Measurements from ENCODE around the gene PARD3B. TPM values are rescaled to one million over a fixed set of nuclear protein-coding genes. Genes with fewer than 3 reads are reported as not detected.

The PARD3B gene
- total RNA-seq, 3 donors from 2014 or later, result 0.18 to 0.48 (median 0.27) TPM

DNA sequence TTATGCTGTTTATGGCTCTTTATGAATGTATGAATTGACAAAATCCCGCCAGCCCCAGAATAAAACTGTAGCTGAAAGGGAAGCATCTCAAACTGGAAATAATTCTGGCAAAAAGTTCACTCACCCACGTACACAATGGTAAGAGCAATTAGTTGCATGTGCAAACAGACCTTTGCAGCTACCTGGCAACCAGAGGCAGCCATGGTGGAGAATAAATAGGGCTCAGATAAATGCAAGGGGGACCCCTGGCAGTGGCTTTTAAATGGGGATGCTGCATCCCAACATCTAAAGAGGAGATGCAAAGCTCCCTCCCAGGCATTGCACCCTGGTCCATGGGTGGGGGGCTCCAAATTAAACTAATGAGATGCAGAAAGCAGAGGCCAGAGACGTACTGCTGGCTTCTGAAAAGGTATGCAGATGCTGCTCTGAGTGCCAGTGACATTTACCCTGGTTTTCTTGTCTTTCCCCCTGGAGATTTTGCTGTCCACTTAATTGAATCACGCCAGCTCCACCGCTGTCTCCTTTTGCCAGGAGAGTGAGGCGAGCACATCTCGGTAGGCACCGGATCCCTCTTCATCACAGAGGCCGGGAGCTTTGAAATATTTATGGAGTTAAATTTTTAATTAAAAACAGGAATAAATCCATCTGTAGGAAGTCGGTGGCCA lies 1010.4 kb downstream of the PARD3B start:
- peaks cover 2% of the 10 kb centered on the region for H3K27me3 Mint-ChIP-seq (ENCODE audit: low read depth)
- no peaks in the 10 kb centered on the region for H3K4me1 Mint-ChIP-seq (ENCODE audit: low read depth)
- H3K9me3 Mint-ChIP-seq, result no peaks in the 10 kb centered on the region
- H3K4me3 Mint-ChIP-seq, result no peak overlapping the region
- no peaks in the 10 kb centered on the region for H3K36me3 Mint-ChIP-seq (ENCODE audit: insufficient read depth)
- DNase-seq (no peak), ATAC-seq (no peak)

DNA sequence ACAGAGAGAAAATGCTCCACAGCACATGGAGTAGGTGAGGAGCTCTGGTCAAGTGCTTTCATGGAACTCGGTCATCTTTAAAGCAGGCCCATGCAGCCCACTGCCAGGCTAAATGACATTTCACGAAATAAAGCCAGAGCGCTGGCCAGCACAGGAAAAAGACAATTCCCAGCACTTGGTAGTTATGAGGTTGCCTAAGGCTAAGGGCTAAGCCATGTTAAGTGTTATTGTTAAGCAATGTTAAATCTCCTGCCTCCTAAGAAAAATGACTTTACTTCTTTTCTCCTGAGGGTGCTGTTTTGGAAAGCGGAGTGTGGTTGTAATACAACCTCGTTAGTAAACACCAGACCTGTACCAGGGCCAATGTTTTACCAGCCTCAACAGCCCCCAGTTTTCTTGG lies 1011.1 kb downstream of the PARD3B start:
- DNase-seq (no peak), ATAC-seq (no peak)
- no peaks in the 10 kb centered on the region for H3K4me1 Mint-ChIP-seq (ENCODE audit: low read depth)
- no peak overlapping the region for H3K4me3 Mint-ChIP-seq
- H3K27me3 Mint-ChIP-seq (ENCODE audit: low read depth), result peaks cover 2% of the 10 kb centered on the region
- no peaks in the 10 kb centered on the region for H3K36me3 Mint-ChIP-seq (ENCODE audit: insufficient read depth)
- H3K9me3 Mint-ChIP-seq, result no peaks in the 10 kb centered on the region

DNA sequence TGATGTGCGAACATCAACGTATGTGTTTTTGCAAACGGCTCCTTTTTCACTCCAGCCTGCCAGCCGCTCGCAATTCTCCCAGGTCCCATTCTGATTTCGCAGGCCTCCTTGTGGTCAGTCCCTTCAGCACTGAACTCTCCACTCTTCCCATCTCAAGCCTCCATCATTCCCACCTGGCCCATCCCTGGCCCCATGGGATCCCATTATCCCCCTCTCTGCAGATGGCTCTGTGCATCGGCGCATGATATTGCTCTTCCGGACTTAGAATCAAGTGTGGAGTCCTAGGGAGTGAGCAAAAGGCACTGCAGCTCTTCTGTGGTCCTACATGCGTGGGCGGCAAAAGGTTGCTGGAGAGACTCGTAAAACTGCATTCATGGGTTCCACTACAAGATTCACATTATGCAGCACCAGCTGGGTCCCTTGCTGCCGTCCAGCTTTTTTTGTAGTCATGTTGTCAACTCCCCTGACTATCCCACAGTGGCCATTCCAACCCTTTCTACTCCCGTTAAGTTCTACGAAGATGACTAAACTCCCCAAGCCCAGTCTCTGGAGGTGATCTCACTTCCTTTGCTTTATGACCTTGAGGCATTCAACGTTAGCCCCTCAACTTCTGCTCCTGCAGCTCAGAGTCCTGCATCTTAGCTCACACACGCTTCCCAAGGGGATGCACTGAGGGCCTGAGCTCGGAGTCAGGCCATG lies 1011.7 kb downstream of the PARD3B start:
- Mint-ChIP-seq H3K27me3 (ENCODE audit: low read depth) (peaks cover 1% of the 10 kb centered on the region), H3K4me1 (ENCODE audit: low read depth) (no peaks in the 10 kb centered on the region), H3K4me3 (no peak overlapping the region), H3K9me3 (no peaks in the 10 kb centered on the region), H3K36me3 (ENCODE audit: insufficient read depth) (no peaks in the 10 kb centered on the region)
- ATAC-seq, result no peak
- no peak for DNase-seq

DNA sequence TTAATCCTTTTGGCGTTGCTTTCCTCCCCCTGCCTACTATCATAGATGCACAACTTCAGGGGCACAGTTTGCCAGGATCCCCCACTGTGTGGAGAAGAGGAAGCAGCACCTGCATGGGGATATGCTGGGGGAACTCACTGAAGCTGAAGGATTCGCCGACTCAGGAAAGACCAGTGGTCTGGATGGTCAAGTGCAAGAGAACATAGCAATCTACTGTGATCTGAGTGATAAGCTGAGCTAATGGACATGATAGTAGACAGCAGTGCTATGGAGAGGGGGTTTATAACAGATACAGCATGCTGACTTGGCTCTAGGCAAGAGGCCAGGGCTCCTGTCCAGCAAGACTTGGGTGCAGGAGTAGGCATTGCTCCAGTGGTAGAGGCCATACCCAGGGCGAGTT lies 1012.6 kb downstream of the PARD3B start:
- ATAC-seq (no peak), DNase-seq (no peak)
- Mint-ChIP-seq H3K36me3 (ENCODE audit: insufficient read depth) (no peaks in the 10 kb centered on the region), H3K4me1 (ENCODE audit: low read depth) (no peaks in the 10 kb centered on the region), H3K4me3 (no peak overlapping the region), H3K9me3 (no peaks in the 10 kb centered on the region), H3K27me3 (ENCODE audit: low read depth) (no peaks in the 10 kb centered on the region)

DNA sequence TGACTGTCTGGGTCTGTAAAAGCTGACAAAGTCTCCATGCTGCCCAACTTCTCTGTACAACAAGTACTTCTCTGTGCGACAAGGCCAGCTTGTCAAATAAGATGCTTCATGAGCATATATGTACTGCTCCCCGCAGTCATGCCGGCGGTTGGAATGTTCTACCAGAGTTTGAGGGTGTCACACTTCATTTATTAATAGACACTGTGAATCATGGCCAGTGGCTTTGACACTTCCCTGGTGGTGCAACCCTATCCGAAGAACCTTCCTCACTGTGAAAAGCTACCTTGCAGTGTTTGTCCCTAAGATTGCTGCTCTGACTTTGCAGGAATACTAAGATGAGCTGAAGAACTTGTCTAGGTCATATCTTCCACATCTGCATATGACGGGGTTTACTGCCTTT lies 1016.2 kb downstream of the PARD3B start:
- Mint-ChIP-seq H3K4me1 (ENCODE audit: low read depth) (no peaks in the 10 kb centered on the region), H3K4me3 (no peak overlapping the region), H3K9me3 (no peaks in the 10 kb centered on the region), H3K27me3 (ENCODE audit: low read depth) (no peaks in the 10 kb centered on the region), H3K36me3 (ENCODE audit: insufficient read depth) (no peaks in the 10 kb centered on the region)
- DNase-seq (no peak), ATAC-seq (no peak)

DNA sequence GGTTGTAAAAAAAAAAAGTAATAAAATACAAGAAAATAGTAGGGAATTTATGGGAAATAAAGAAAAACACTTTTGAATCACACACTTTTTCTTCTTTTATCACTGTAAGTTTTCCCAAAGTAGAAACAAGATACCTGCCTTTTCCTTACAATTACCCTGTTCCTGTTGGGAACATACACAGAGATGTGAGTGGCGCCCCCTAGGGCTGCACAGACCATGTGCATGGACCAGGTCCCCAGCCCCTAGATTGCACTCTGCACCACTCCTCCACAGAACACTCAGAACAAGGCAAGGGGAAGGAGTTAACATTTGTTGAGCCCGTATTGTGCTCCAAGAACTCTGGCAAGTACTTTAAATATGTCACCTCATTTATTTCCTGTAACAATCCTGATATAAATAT lies 1018.4 kb downstream of the PARD3B start:
- H3K27me3 Mint-ChIP-seq (ENCODE audit: low read depth), result no peaks in the 10 kb centered on the region
- H3K36me3 Mint-ChIP-seq (ENCODE audit: insufficient read depth), result no peaks in the 10 kb centered on the region
- no peak overlapping the region for H3K4me3 Mint-ChIP-seq
- DNase-seq, result no peak
- H3K9me3 Mint-ChIP-seq, result no peaks in the 10 kb centered on the region
- H3K4me1 Mint-ChIP-seq (ENCODE audit: low read depth), result no peaks in the 10 kb centered on the region
- ATAC-seq, result no peak

DNA sequence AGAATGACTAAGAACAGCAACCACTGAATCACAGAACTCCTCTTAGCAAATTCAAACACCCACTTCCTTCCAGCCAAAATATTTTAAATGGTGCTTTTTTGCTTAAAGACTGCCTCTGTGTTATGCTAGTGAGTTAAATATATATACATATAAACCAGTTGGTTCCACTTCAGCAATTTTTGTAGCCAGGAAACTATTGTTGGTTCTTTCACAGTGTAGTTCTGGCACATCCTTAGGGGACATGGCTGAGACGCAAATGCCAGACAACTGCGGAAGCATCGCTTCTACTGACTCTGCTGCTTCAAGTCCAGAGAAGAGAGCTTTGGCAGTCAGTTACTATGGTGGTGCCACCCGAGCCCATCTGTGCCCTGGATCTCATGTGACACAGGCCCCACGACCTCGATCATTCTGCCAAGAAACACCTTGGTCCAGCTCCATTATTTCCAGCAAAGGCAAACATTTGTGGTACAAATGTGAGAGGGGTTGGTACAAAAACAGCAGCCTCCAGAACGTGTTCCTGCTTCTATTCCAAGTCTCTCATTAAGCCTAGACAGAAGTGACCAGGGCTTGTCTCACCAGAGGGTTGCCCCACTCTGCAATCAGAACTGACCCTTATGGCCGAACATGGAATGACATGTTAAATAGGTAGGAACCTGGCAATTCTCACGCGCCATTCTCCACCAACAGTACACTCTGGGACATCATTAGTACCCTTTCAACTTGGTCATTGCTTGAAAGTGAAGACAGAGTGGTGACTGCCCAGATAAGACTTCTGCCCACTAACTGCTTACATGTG lies 1019.3 kb downstream of the PARD3B start:
- Mint-ChIP-seq H3K36me3 (ENCODE audit: insufficient read depth) (no peaks in the 10 kb centered on the region), H3K27me3 (ENCODE audit: low read depth) (no peaks in the 10 kb centered on the region), H3K4me3 (no peak overlapping the region), H3K9me3 (no peaks in the 10 kb centered on the region), H3K4me1 (ENCODE audit: low read depth) (no peaks in the 10 kb centered on the region)
- no peak for ATAC-seq
- no peak for DNase-seq

DNA sequence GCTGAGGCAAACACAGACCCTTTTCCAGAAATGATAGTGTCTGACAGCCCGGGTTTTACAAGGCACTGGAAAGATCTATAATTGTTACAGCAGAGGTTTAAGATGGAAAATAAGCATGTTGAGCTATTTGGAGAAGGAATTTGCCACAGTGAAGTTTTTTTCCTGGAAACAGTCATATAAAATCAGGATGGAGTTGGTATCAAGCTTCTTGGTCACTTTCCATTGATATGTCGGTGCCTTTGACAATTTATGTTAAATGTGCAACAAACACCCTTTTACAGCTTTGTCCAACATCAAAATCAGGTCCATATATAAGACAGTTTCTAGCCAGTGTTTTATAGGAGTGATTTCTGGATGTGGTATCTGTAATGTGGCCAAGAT lies 1019.9 kb downstream of the PARD3B start:
- Mint-ChIP-seq H3K4me3 (no peak overlapping the region), H3K4me1 (ENCODE audit: low read depth) (no peaks in the 10 kb centered on the region), H3K36me3 (ENCODE audit: insufficient read depth) (no peaks in the 10 kb centered on the region), H3K27me3 (ENCODE audit: low read depth) (no peaks in the 10 kb centered on the region), H3K9me3 (no peaks in the 10 kb centered on the region)
- DNase-seq (no peak), ATAC-seq (no peak)

DNA sequence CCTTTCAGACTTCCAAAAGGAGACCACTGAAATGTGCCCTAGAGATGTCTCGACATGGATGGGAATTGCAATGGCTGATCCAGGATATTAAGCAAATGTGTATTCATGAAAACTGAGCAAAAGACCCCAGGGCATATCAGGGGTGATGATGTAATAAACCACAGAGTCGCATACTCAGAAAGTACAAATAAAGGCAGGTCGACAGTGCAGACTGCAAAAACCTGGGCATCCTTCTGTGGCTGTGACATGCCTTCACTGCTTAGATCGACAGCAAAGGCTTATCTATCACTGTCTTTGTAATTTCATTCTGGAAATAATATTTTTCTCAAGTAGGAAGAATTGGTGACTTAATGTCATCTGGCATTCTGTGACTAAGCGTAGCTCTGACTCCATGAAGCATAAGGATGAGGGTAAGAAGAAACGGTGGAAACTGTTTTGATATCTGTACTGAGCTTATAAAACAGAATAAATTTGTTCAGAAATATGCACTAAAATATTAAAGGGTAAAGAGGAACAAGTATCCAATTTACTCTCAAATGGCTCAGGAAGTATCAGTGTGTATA lies 1021.4 kb downstream of the PARD3B start:
- no peaks in the 10 kb centered on the region for H3K36me3 Mint-ChIP-seq (ENCODE audit: insufficient read depth)
- H3K9me3 Mint-ChIP-seq, result no peaks in the 10 kb centered on the region
- H3K4me1 Mint-ChIP-seq (ENCODE audit: low read depth), result no peaks in the 10 kb centered on the region
- H3K4me3 Mint-ChIP-seq, result no peak overlapping the region
- H3K27me3 Mint-ChIP-seq (ENCODE audit: low read depth), result no peaks in the 10 kb centered on the region
- no peak for ATAC-seq
- no peak for DNase-seq

DNA sequence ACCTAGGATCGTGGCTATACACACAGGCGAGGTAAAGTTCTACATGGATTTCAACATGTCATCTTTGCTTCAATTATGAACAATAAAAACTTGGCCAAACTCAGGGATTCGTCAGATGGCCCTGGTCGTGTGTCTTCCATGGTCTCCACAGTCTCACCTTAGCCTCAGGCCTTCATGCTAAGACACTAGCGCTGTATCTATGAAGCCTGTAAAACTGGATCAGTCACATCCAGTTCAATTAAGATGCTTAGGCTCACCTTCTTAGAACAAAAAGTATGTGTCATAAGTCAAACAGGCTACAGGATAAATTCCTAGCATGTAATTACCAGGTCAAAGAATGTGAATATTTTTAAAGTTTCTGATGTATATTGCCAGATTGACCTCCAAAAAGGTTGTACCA lies 1023.3 kb downstream of the PARD3B start:
- Mint-ChIP-seq H3K36me3 (ENCODE audit: insufficient read depth) (no peaks in the 10 kb centered on the region), H3K9me3 (no peaks in the 10 kb centered on the region), H3K4me1 (ENCODE audit: low read depth) (no peaks in the 10 kb centered on the region), H3K27me3 (ENCODE audit: low read depth) (no peaks in the 10 kb centered on the region), H3K4me3 (no peak overlapping the region)
- no peak for DNase-seq
- no peak for ATAC-seq

DNA sequence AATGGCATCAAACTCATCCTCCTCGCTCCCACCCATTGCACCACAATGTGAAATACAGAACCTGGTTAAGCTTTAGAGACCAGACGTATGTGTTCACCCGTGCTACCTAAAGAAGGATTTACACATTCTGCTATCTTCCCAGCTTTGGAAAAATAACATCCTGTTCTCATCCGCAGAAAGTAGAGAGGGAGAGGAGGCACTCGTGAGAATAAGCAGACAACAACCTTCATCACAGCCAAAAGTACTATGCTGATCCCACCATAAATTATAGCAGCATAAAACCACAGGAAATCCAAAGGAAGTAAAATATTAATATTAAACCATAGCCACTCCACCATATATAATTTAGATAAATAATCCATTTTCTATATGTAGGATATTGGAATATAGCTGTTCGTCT lies 1025.4 kb downstream of the PARD3B start:
- Mint-ChIP-seq H3K27me3 (ENCODE audit: low read depth) (no peaks in the 10 kb centered on the region), H3K36me3 (ENCODE audit: insufficient read depth) (no peaks in the 10 kb centered on the region), H3K4me3 (no peak overlapping the region), H3K4me1 (ENCODE audit: low read depth) (no peaks in the 10 kb centered on the region), H3K9me3 (peaks cover 5% of the 10 kb centered on the region)
- ATAC-seq, result no peak
- no peak for DNase-seq

DNA sequence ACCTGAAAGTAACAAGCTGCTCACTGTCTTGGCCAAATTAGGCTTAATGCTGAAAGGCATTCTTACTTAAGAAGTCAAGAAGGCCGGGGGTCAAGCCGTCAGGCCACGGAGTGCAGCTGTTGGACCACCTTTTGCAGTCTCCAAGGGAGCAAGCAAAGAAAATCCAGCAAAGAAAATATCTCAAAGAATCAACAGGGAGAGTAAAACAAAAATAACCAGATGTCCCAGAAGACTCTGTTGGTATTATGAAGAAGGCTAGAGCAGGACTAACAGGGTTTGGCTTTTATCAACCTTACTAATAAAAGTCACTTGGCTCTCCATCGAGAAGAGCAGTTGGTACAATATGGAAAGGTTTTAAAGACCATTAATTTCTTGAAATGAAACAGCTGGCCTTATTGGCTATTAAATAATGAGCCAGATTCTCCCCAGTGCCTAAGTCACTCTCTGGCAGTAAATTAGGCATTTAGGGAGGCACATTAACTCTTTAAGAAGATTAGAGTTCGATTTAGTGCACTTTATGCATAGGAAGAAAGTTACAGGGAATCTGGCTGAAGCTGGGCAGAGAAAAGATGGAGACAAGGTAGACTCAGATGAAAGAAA lies 1026.2 kb downstream of the PARD3B start:
- DNase-seq, result no peak
- H3K4me3 Mint-ChIP-seq, result no peak overlapping the region
- H3K9me3 Mint-ChIP-seq, result peaks cover 10% of the 10 kb centered on the region
- H3K36me3 Mint-ChIP-seq (ENCODE audit: insufficient read depth), result no peaks in the 10 kb centered on the region
- H3K4me1 Mint-ChIP-seq (ENCODE audit: low read depth), result no peaks in the 10 kb centered on the region
- no peaks in the 10 kb centered on the region for H3K27me3 Mint-ChIP-seq (ENCODE audit: low read depth)
- ATAC-seq, result no peak

DNA sequence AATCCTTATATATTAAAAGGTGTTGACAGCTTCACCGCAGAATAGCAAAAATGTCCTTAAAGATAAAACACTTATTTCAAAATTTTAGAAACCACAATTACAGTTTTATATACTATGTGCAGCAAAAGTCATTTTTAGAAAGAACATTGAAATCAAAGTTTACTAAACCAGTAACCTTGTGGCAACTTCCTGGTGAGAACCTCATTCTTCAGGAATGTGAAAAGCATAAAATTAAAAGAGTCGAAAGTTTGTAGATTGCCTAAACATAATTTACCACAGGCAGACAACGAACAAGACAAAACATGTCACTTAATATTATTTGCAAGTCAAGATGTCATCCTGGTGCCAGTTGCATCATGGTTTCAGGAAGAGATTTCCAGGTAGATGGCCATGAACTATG lies 1028.7 kb downstream of the PARD3B start:
- no peak overlapping the region for H3K4me3 Mint-ChIP-seq
- no peaks in the 10 kb centered on the region for H3K36me3 Mint-ChIP-seq (ENCODE audit: insufficient read depth)
- H3K4me1 Mint-ChIP-seq (ENCODE audit: low read depth), result no peaks in the 10 kb centered on the region
- H3K27me3 Mint-ChIP-seq (ENCODE audit: low read depth), result no peaks in the 10 kb centered on the region
- no peak for ATAC-seq
- H3K9me3 Mint-ChIP-seq, result peaks cover 18% of the 10 kb centered on the region
- no peak for DNase-seq

DNA sequence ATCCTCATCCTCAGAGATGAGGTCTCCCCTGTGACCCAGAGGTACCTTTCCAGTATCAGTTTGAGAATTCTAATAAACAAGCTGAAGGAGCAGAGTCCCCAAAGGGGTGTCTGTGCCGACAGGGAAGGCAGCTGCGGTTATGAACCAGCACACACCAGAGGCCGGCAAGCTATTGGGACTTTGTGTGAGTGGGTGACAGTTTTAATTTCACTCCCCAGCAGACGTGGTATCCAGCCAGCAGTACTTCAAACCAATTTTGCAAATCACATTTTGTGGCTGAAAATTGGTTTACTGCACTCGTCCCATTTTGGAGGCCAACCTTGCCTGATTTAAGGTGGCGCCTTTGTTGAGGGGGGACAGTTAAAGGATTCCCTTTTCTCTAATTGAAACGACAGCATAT lies 1034.1 kb downstream of the PARD3B start:
- no peak for ATAC-seq
- peaks cover 18% of the 10 kb centered on the region for H3K9me3 Mint-ChIP-seq
- no peak for DNase-seq
- no peak overlapping the region for H3K4me3 Mint-ChIP-seq
- no peaks in the 10 kb centered on the region for H3K36me3 Mint-ChIP-seq (ENCODE audit: insufficient read depth)
- H3K4me1 Mint-ChIP-seq (ENCODE audit: low read depth), result no peaks in the 10 kb centered on the region
- H3K27me3 Mint-ChIP-seq (ENCODE audit: low read depth), result no peaks in the 10 kb centered on the region

Data from activated T-cell treated with anti-CD3 and anti-CD28 coated beads, Interleukin-2, amount 50 U/mL, for 4 hours (primary cell).